K562 (cell line): ENCODE results near the gene UPF1. TPM values are rescaled to one million over a fixed set of nuclear protein-coding genes. Genes with fewer than 3 reads are reported as not detected.

ENCODE experiments used
- ARID4B ChIP-seq: sonication (generic); formaldehyde crosslinking; IDR thresholded peaks from 2 replicates; pipeline ENCODE4 v1.8.0; 2022; ENCODE audit warnings: mild to moderate bottlenecking, missing genetic modification reagents
- CTBP1 ChIP-seq: fragments of 450-650 bp; IDR thresholded peaks from 2 replicates; pipeline ENCODE4 v1.6.1; 2016; ENCODE audit warnings: borderline replicate concordance
- EHMT2 ChIP-seq: fragments of 450-650 bp; IDR thresholded peaks from 2 replicates; pipeline ENCODE4 v1.6.1; 2018; ENCODE audit warnings: antibody characterized with exemption
- NFATC3 ChIP-seq: fragments of 450-650 bp; IDR thresholded peaks from 2 replicates; pipeline ENCODE4 v1.6.1; 2017; ENCODE audit warnings: mild to moderate bottlenecking
- RAD51 ChIP-seq: fragments of 450-650 bp; IDR thresholded peaks from 2 replicates; pipeline ENCODE4 v1.7.1; 2016; ENCODE audit warnings: low read depth, mild to moderate bottlenecking, borderline replicate concordance
- ZBTB49 ChIP-seq: sonication (generic); formaldehyde crosslinking; IDR thresholded peaks from 2 replicates; pipeline ENCODE4 v1.8.0; 2022; ENCODE audit warnings: missing genetic modification reagents, mild to moderate bottlenecking, borderline replicate concordance
- ZNF511 ChIP-seq: sonication (generic); formaldehyde crosslinking; IDR thresholded peaks from 2 replicates; pipeline ENCODE4 v1.8.0; 2022; ENCODE audit warnings: mild to moderate bottlenecking, missing genetic modification reagents
- polyA plus RNA-seq, 8 experiments: library from polyadenylated mRNA; depleted of rRNA in 4 of 8; stranded (reverse) in 5 of 8; unstranded in 3 of 8; fragments of >200 nt; fragmentation: Nextera tagmentation in 2 of 8; fragmentation: Illumina TruSeq in 1 of 8; extraction: Ambion mirVana in 2 of 8; extraction: Trizol in 1 of 8; gene quantifications; 2 replicates each; pipeline versions ENCODE4 v1.2.1 to v1.2.3, GENCODE V29; 2011 to 2014; ENCODE audit warnings: inconsistent platforms in 1 of 8, missing spikeins in 1 of 8
- total RNA-seq, 7 experiments: library from RNA; depleted of rRNA in 6 of 7; stranded (reverse); fragments of >200 nt in 6 of 7; fragmentation: Illumina TruSeq in 2 of 7; extraction: Trizol in 2 of 7; gene quantifications; 2 replicates each; pipeline versions ENCODE4 v1.2.1 to v1.2.3, GENCODE V29; 2011 to 2021; ENCODE audit warnings: low replicate concordance in 1 of 7
- TF ChIP-seq, protein P1 (sequence below): fragments of 450-650 bp; IDR thresholded peaks from 2 replicates; pipeline ENCODE4 v1.6.1; 2016; ENCODE audit warnings: mild to moderate bottlenecking, moderate library complexity

Gene UPF1
- total and polyA plus RNA-seq, 9 of the 15 experiments (the other 6 are each of a cell fraction or from before 2014, with no cell fraction given): 0.34 to 103 (median 27.9) TPM

GRCh38 chr19:18871543-18871942, 39.8 kb downstream of the UPF1 start (continued):
- TF ChIP-seq, protein P1, sequence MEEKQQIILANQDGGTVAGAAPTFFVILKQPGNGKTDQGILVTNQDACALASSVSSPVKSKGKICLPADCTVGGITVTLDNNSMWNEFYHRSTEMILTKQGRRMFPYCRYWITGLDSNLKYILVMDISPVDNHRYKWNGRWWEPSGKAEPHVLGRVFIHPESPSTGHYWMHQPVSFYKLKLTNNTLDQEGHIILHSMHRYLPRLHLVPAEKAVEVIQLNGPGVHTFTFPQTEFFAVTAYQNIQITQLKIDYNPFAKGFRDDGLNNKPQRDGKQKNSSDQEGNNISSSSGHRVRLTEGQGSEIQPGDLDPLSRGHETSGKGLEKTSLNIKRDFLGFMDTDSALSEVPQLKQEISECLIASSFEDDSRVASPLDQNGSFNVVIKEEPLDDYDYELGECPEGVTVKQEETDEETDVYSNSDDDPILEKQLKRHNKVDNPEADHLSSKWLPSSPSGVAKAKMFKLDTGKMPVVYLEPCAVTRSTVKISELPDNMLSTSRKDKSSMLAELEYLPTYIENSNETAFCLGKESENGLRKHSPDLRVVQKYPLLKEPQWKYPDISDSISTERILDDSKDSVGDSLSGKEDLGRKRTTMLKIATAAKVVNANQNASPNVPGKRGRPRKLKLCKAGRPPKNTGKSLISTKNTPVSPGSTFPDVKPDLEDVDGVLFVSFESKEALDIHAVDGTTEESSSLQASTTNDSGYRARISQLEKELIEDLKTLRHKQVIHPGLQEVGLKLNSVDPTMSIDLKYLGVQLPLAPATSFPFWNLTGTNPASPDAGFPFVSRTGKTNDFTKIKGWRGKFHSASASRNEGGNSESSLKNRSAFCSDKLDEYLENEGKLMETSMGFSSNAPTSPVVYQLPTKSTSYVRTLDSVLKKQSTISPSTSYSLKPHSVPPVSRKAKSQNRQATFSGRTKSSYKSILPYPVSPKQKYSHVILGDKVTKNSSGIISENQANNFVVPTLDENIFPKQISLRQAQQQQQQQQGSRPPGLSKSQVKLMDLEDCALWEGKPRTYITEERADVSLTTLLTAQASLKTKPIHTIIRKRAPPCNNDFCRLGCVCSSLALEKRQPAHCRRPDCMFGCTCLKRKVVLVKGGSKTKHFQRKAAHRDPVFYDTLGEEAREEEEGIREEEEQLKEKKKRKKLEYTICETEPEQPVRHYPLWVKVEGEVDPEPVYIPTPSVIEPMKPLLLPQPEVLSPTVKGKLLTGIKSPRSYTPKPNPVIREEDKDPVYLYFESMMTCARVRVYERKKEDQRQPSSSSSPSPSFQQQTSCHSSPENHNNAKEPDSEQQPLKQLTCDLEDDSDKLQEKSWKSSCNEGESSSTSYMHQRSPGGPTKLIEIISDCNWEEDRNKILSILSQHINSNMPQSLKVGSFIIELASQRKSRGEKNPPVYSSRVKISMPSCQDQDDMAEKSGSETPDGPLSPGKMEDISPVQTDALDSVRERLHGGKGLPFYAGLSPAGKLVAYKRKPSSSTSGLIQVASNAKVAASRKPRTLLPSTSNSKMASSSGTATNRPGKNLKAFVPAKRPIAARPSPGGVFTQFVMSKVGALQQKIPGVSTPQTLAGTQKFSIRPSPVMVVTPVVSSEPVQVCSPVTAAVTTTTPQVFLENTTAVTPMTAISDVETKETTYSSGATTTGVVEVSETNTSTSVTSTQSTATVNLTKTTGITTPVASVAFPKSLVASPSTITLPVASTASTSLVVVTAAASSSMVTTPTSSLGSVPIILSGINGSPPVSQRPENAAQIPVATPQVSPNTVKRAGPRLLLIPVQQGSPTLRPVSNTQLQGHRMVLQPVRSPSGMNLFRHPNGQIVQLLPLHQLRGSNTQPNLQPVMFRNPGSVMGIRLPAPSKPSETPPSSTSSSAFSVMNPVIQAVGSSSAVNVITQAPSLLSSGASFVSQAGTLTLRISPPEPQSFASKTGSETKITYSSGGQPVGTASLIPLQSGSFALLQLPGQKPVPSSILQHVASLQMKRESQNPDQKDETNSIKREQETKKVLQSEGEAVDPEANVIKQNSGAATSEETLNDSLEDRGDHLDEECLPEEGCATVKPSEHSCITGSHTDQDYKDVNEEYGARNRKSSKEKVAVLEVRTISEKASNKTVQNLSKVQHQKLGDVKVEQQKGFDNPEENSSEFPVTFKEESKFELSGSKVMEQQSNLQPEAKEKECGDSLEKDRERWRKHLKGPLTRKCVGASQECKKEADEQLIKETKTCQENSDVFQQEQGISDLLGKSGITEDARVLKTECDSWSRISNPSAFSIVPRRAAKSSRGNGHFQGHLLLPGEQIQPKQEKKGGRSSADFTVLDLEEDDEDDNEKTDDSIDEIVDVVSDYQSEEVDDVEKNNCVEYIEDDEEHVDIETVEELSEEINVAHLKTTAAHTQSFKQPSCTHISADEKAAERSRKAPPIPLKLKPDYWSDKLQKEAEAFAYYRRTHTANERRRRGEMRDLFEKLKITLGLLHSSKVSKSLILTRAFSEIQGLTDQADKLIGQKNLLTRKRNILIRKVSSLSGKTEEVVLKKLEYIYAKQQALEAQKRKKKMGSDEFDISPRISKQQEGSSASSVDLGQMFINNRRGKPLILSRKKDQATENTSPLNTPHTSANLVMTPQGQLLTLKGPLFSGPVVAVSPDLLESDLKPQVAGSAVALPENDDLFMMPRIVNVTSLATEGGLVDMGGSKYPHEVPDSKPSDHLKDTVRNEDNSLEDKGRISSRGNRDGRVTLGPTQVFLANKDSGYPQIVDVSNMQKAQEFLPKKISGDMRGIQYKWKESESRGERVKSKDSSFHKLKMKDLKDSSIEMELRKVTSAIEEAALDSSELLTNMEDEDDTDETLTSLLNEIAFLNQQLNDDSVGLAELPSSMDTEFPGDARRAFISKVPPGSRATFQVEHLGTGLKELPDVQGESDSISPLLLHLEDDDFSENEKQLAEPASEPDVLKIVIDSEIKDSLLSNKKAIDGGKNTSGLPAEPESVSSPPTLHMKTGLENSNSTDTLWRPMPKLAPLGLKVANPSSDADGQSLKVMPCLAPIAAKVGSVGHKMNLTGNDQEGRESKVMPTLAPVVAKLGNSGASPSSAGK: no peak
- TF ChIP-seq EHMT2 (peak; percentile 42; the same call in 1 of the 2 replicates), ZBTB49 (CRISPR knock-in tag) (no peak), NFATC3 (no peak), RAD51 (no peak), CTBP1 (peak; percentile 22; the same call in 1 of the 2 replicates), ARID4B (CRISPR knock-in tag) (no peak), ZNF511 (CRISPR knock-in tag) (no peak)
